IMR-90 (cell line): ENCODE results near the gene MAMLD1. TPM values are rescaled to one million over a fixed set of nuclear protein-coding genes. Genes with fewer than 3 reads are reported as not detected.

ENCODE experiments used
- ATAC-seq: fragments of 200-7000 bp; cut with Tn5 transposase; 2 replicates; pipeline ENCODE4 v1.9.1; 2020; ENCODE audit warnings: low read depth, mild to moderate bottlenecking, moderate library complexity
- BruUV-seq: library from RNA; stranded (reverse); fragments of 400-500 nt; replicated peaks from 2 replicates; lab custom pipeline; 2021; lab: Mats Ljungman, UMichigan
- CTCF ChIA-PET: fragments of 300-600 bp; formaldehyde crosslinking; extraction: SDS; loops from one replicate; lab custom pipeline; 2021; ENCODE audit warnings: antibody characterized with exemption; lab: Yijun Ruan, JAX
- POLR2A ChIA-PET: fragments of 300-600 bp; sonication (Branson Sonifier 250); formaldehyde crosslinking; loops from one replicate; lab custom pipeline; 2022; ENCODE audit warnings: antibody characterized with exemption; ENCODE audit not compliant: unreplicated experiment; lab: Charles Lee
- DNase-seq: peaks from one replicate; pipeline ENCODE4 v3.0.0; 2013
- H2AFZ ChIP-seq: replicated peaks from 2 replicates; pipeline ENCODE3; 2013; ENCODE audit warnings: low read length, mild to moderate bottlenecking; ENCODE audit not compliant: poor library complexity
- H2AK5ac ChIP-seq: 2 replicates; pipeline ENCODE4 v1.6.1; 2013; ENCODE audit warnings: low read depth, low read length, inconsistent platforms
- H2AK9ac ChIP-seq: replicated peaks from 2 replicates; pipeline ENCODE3; 2013; ENCODE audit warnings: mild to moderate bottlenecking, low read depth, low read length, moderate library complexity; ENCODE audit not compliant: poor library complexity
- H2BK120ac ChIP-seq: 2 replicates; pipeline ENCODE4 v1.6.1; 2013; ENCODE audit warnings: low read depth, low read length, inconsistent platforms
- H2BK15ac ChIP-seq: 3 replicates; pipeline ENCODE4 v1.6.1; 2013; ENCODE audit warnings: low read depth, low read length, inconsistent platforms
- H2BK20ac ChIP-seq: 2 replicates; pipeline ENCODE4 v1.6.1; 2013; ENCODE audit warnings: low read depth, mild to moderate bottlenecking, inconsistent platforms, low read length, moderate library complexity
- H2BK5ac ChIP-seq: 2 replicates; pipeline ENCODE4 v1.6.1; 2013; ENCODE audit warnings: mild to moderate bottlenecking, low read depth, low read length, inconsistent platforms; ENCODE audit not compliant: poor library complexity, severe bottlenecking
- H3K14ac ChIP-seq: replicated peaks from 2 replicates; pipeline ENCODE4 v1.6.1; 2013; ENCODE audit warnings: low read depth, low read length, inconsistent platforms
- H3K18ac ChIP-seq: 2 replicates; pipeline ENCODE4 v1.6.1; 2013; ENCODE audit warnings: low read depth, low read length, control low read depth
- H3K23ac ChIP-seq: 2 replicates; pipeline ENCODE4 v1.6.1; 2013; ENCODE audit warnings: low read depth, low read length, inconsistent platforms
- H3K27ac ChIP-seq: 2 replicates; pipeline ENCODE4 v1.5.1; 2013; ENCODE audit warnings: mild to moderate bottlenecking, control low read depth, low read length; ENCODE audit not compliant: insufficient read depth
- H3K27me3 ChIP-seq: 2 replicates; pipeline ENCODE4 v1.6.1; 2013; ENCODE audit warnings: low read length; ENCODE audit not compliant: control insufficient read depth, insufficient read depth
- H3K36me3 ChIP-seq: 2 replicates; pipeline ENCODE4 v1.6.1; 2013; ENCODE audit warnings: low read length, mixed read lengths; ENCODE audit not compliant: control insufficient read depth, insufficient read depth
- H3K4ac ChIP-seq: 2 replicates; pipeline ENCODE4 v1.6.1; 2013; ENCODE audit warnings: low read depth, low read length, inconsistent platforms
- H3K4me1 ChIP-seq: 2 replicates; pipeline ENCODE4 v1.6.1; 2013; ENCODE audit warnings: low read length, mixed read lengths; ENCODE audit not compliant: control insufficient read depth, insufficient read depth
- H3K4me2 ChIP-seq: 2 replicates; pipeline ENCODE4 v1.6.1; 2013; ENCODE audit warnings: low read depth, mild to moderate bottlenecking, control low read depth, low read length, moderate library complexity
- H3K4me3 ChIP-seq: 2 replicates; pipeline ENCODE4 v1.5.1; 2013; ENCODE audit warnings: low read depth, mild to moderate bottlenecking, control low read depth, low read length, moderate library complexity; ENCODE audit not compliant: insufficient read depth
- H3K56ac ChIP-seq: 2 replicates; pipeline ENCODE4 v1.6.1; 2013; ENCODE audit warnings: low read length, inconsistent platforms; ENCODE audit not compliant: insufficient read depth; ENCODE audit errors: extremely low read depth
- H3K79me1 ChIP-seq, 2 experiments: 2 replicates each; pipeline ENCODE4 v1.6.1; 2013; ENCODE audit warnings: low read length in 2 of 2, inconsistent platforms in 1 of 2, low read depth in 1 of 2
- H3K9ac ChIP-seq: 2 replicates; pipeline ENCODE4 v1.6.1; 2013; ENCODE audit warnings: low read depth, low read length, control low read depth
- H3K9me1 ChIP-seq: 2 replicates; pipeline ENCODE4 v1.6.1; 2013; ENCODE audit warnings: low read length, inconsistent platforms; ENCODE audit not compliant: insufficient read depth
- H3K9me3 ChIP-seq: 2 replicates; pipeline ENCODE4 v1.6.1; 2013; ENCODE audit warnings: low read length; ENCODE audit not compliant: control insufficient read depth, insufficient read depth
- H4K20me1 ChIP-seq: 2 replicates; pipeline ENCODE4 v1.6.1; 2013; ENCODE audit warnings: low read length, inconsistent platforms; ENCODE audit not compliant: insufficient read depth
- H4K5ac ChIP-seq: 2 replicates; pipeline ENCODE4 v1.6.1; 2013; ENCODE audit warnings: mild to moderate bottlenecking, low read depth, low read length, control low read depth
- H4K8ac ChIP-seq, 2 experiments: 2 replicates each; pipeline ENCODE4 v1.6.1; 2013; ENCODE audit warnings: low read depth in 2 of 2, low read length in 2 of 2, control low read depth in 1 of 2, inconsistent platforms in 1 of 2
- H4K91ac ChIP-seq: 2 replicates; pipeline ENCODE4 v1.6.1; 2013; ENCODE audit warnings: low read depth, low read length, inconsistent platforms; ENCODE audit not compliant: insufficient read depth
- BHLHE40 ChIP-seq: fragments of 150-350 bp; IDR thresholded peaks from 2 replicates; pipeline ENCODE4 v1.6.1; 2016; ENCODE audit warnings: mild to moderate bottlenecking, low read depth, low read length
- CEBPB ChIP-seq: IDR thresholded peaks from 2 replicates; pipeline ENCODE4 v1.6.1; 2012; ENCODE audit warnings: low read depth, low read length, improper control_type of control experiment
- CTCF ChIP-seq: conservative IDR thresholded peaks from 2 replicates; pipeline ENCODE4 v1.5.1; 2012; ENCODE audit warnings: mild to moderate bottlenecking, low read depth, low read length, improper control_type of control experiment
- RFX5 ChIP-seq: IDR thresholded peaks from 2 replicates; pipeline ENCODE4 v1.8.0; 2012; ENCODE audit warnings: low read depth, mild to moderate bottlenecking, low read length, moderate library complexity
- USF2 ChIP-seq: fragments of 150-350 bp; IDR thresholded peaks from 2 replicates; pipeline ENCODE4 v1.6.1; 2017; ENCODE audit warnings: mild to moderate bottlenecking, antibody characterized with exemption, low read length, low read depth
- WGBS, 2 experiments: methylation state at CpG; one replicate each; pipeline versions ENCODE4 v1.1.5 to v1.1.7; 2013; ENCODE audit warnings: missing lambda C conversion rate in 2 of 2; ENCODE audit not compliant: insufficient read length in 1 of 2; ENCODE audit errors: extremely low coverage in 2 of 2; 5-methylcytosine and 5-hydroxymethylcytosine counted together
- dilution Hi-C: fragments of 300-500 bp; cut with HindIII; formaldehyde crosslinking; loops from one replicate; pipeline ENCODE4 v1.14.3; 2018; ENCODE audit warnings: low sequenced_read_pairs; ENCODE audit not compliant: unreplicated experiment
- in situ Hi-C: fragments of 300-500 bp; cut with MboI; formaldehyde crosslinking; loops from 3 replicates; pipeline ENCODE4 v1.14.3; 2019; ENCODE audit warnings: low sequenced_read_pairs, inconsistent platforms, mixed read lengths
- intact Hi-C: fragments of 100-400 bp; cut with micrococcal nuclease; formaldehyde crosslinking; loops from 2 replicates; pipeline ENCODE4 v1.10.0; 2022
- polyA plus RNA-seq, 3 experiments: library from polyadenylated mRNA; depleted of rRNA; stranded (reverse); fragments of >200 nt; gene quantifications; 2 replicates each; pipeline ENCODE4 v1.2.3, GENCODE V29; 2012; ENCODE audit warnings: low replicate concordance in 1 of 3
- total RNA-seq: library from RNA; depleted of rRNA; stranded (reverse); fragments of >200 nt; gene quantifications from 2 replicates; pipeline ENCODE4 v1.2.3, GENCODE V29; 2012

MAMLD1 gene
- total and polyA plus RNA-seq, 2 of the 4 experiments (the other 2 are of a cell fraction) = 1.4 to 11.0 TPM

DNA sequence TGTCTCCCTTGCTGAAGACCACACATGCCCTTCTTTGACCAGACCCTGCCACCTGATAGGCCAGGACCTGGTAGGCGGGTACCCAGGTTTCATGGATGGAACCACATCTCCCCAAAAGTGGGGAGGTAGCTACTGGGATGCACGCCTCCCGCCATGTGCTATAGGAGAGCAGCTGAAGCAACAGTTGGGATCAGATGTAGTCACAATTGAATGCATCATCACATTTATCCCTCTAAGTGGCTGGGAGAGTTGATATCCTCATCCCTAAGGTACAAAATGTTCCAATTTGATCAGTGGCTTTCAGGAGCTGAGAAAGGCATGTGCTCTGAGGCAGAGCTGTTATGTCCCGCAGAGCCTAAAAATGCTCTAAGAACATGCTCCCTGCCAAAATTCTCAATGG is 151.3 kb downstream of the MAMLD1 start:
- Histone ChIP-seq H2AK5ac (no peak overlapping the region), H4K91ac (no peak overlapping the region), H3K4me3 (no peak overlapping the region), H3K79me1 (no peaks in the 10 kb centered on the region), H3K4me2 (no peak overlapping the region), H3K9me1 (no peaks in the 10 kb centered on the region; the same call in 1 of the 2 replicates), H4K5ac (no peak overlapping the region), H2AK9ac (no peak overlapping the region), H3K4ac (no peak overlapping the region), H3K36me3 (peaks cover 5% of the 10 kb centered on the region; the same call in 1 of the 2 replicates), H3K27ac (no peak overlapping the region), H2BK20ac (no peak overlapping the region), H3K9me3 (no peaks in the 10 kb centered on the region), H2BK15ac (no peak overlapping the region), H3K27me3 (no peaks in the 10 kb centered on the region), H4K8ac (no peak overlapping the region), H3K14ac (no peak overlapping the region), H2BK120ac (no peak overlapping the region), H3K56ac (no peak overlapping the region), H3K18ac (no peak overlapping the region), H4K20me1 (no peaks in the 10 kb centered on the region), H3K9ac (no peak overlapping the region), H2AFZ (no peak overlapping the region), H3K4me1 (no peaks in the 10 kb centered on the region), H2BK5ac (no peak overlapping the region), H3K23ac (no peak overlapping the region)
- BruUV-seq = no TSS peak
- dilution Hi-C loops = no loop called here
- DNase-seq = no peak
- no CpG with 5 or more reads among the region's 4 CpGs for WGBS, 2 experiments
- intact Hi-C loops = no loop called here
- ATAC-seq = no peak
- no peak for TF ChIP-seq CTCF
- no peak for TF ChIP-seq USF2
- TF ChIP-seq CEBPB = no peak
- no peak for TF ChIP-seq BHLHE40
- no peak for TF ChIP-seq RFX5
- ChIA-PET POLR2A (no interaction called here), CTCF (no interaction called here)
- in situ Hi-C loops = no loop called here
